GM21515 (cell line): ENCODE results near the gene METTL23.

Source experiments
- ATAC-seq: cut with Tn5 transposase; IDR thresholded peaks from one replicate; pipeline ENCODE4 v1.9.1; 2021; ENCODE audit not compliant: unreplicated experiment

Gene METTL23

GRCh38 chr17:76755285-76755684 lies 28.6 kb downstream of the METTL23 start:
- ATAC-seq: no peak

- no peak for ATAC-seq
These were observed 30.6 kb downstream of the METTL23 start for GRCh38 chr17:76757256-76757655.

- no peak for ATAC-seq
These were observed 31.9 kb downstream of the METTL23 start for GRCh38 chr17:76758570-76758969.

- no peak for ATAC-seq
These were observed 46.3 kb downstream of the METTL23 start for GRCh38 chr17:76772842-76773525.

- ATAC-seq: no peak
These were observed 48.5 kb downstream of the METTL23 start for GRCh38 chr17:76775021-76775600.

GRCh38 chr17:76781056-76781982 lies 54.7 kb downstream of the METTL23 start:
- no peak for ATAC-seq

- ATAC-seq: no peak
These were observed 56.5 kb downstream of the METTL23 start for GRCh38 chr17:76783146-76783545.
